ENCODE results near the gene TSSK3. TPM values are rescaled to one million over a fixed set of nuclear protein-coding genes. Genes with fewer than 3 reads are reported as not detected.
A peak's percentile ranks its signal among the peaks of the same experiment; 100 is the strongest.

Gene TSSK3
- total RNA-seq, 1 experiment from 2014 or later: 1.6 TPM

DNA sequence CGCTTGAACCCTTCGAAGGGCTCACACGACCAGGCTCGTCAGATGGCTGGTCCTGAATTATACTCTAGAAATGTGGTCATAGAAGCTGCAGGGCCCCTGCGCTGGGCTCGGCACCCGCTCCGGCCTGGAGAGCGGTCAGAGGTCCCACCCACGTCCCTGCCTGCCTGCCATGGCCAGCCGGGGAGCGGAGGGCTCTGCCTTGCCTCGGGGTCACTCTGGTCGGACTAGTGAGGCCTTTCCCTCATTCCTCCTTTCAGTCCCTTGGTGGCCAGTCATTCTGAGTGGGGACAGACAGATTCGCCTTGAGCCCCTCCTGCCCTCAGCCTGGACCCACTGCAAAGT, 25.8 kb upstream of the TSSK3 start:
- H3K4me1 Mint-ChIP-seq: peaks cover 43 to 54% of the 10 kb centered on the region in 2 experiments
- no peak overlapping the region for H2AFZ ChIP-seq (ENCODE audit: low read length)
- H3K27ac Mint-ChIP-seq: no peak overlapping the region; a peak in 1 of 7 replicates

More for the DNA sequence above, 25.8 kb upstream of the TSSK3 start:
- no peak overlapping the region for H4K8ac ChIP-seq (replicated peaks; ENCODE audit: insufficient read length, low read depth, low read length)
- H4K91ac ChIP-seq (ENCODE audit: insufficient read length, low read depth, low read length): no peak overlapping the region
- H4K5ac ChIP-seq (ENCODE audit: insufficient read length, low read depth, low read length): no peak overlapping the region
- Mint-ChIP-seq H3K27me3 (ENCODE audit: low read depth) (peaks cover 36% of the 10 kb centered on the region), H3K36me3 (ENCODE audit: insufficient read depth in 1 of 3, low read depth in 3 of 3) (peaks cover 19 to 36% (median 33%) of the 10 kb centered on the region in 3 experiments), H3K9me3 (no peaks in the 10 kb centered on the region; a peak in 1 of 5 replicates), H3K4me3 (peak overlapping the region; percentile 57 to 76)
- no peak overlapping the region for H2AK5ac ChIP-seq (ENCODE audit: insufficient read length, low read length)
- no peaks in the 10 kb centered on the region for H3K79me1 ChIP-seq (ENCODE audit: insufficient read depth, low read depth, low read length, poor library complexity, severe bottlenecking)
- no peaks in the 10 kb centered on the region for H4K20me1 ChIP-seq (ENCODE audit: control insufficient read depth, insufficient read depth, insufficient read length)
- no peak overlapping the region for H2BK15ac ChIP-seq (ENCODE audit: low read depth, low read length)
- no peak overlapping the region for H2BK5ac ChIP-seq (ENCODE audit: insufficient read length, low read length)
- H3K27me3 ChIP-seq (ENCODE audit: insufficient read depth, low read length): peaks cover 2% of the 10 kb centered on the region; the same call in 1 of the 2 replicates
- H3T11ph ChIP-seq (ENCODE audit: low read length): no peak overlapping the region
- H3K4me2 ChIP-seq (ENCODE audit: insufficient read depth, insufficient read length, low read length): peak overlapping the region; percentile 36
- no peak overlapping the region for H2BK12ac ChIP-seq (ENCODE audit: insufficient read length, low read depth, low read length)
- peaks cover 6% of the 10 kb centered on the region; the same call in 1 of the 2 replicates for H3K79me2 ChIP-seq (ENCODE audit: insufficient read depth, low read length)
- H2BK120ac ChIP-seq (ENCODE audit: low read depth, low read length, poor library complexity, severe bottlenecking): no peak overlapping the region
- no peak for DNase-seq
- H2BK20ac ChIP-seq (ENCODE audit: low read depth, low read length, poor library complexity, severe bottlenecking): no peak overlapping the region
- H3K4me1 ChIP-seq (ENCODE audit: insufficient read depth, low read length): peaks cover 3% of the 10 kb centered on the region; the same call in 1 of the 2 replicates
- no peak overlapping the region for H3K9ac ChIP-seq (ENCODE audit: extremely low read depth, insufficient read length, low read length)
- no peaks in the 10 kb centered on the region for H3K9me3 ChIP-seq (ENCODE audit: control insufficient read depth, low read depth, low read length)
- H3K27ac ChIP-seq (ENCODE audit: insufficient read length, low read depth, low read length): no peak overlapping the region
- H3K18ac ChIP-seq (ENCODE audit: insufficient read length, low read depth, low read length): no peak overlapping the region
- no CpG with 5 or more reads among the region's 15 CpGs for WGBS (ENCODE audit: extremely low coverage, insufficient read length, low lambda C conversion rate)
- H3K14ac ChIP-seq (ENCODE audit: insufficient read depth, low read length): no peak overlapping the region; the same call in 1 of the 2 replicates
- H3K4ac ChIP-seq (ENCODE audit: low read depth, low read length): no peak overlapping the region
- no peak overlapping the region for H3K23ac ChIP-seq (ENCODE audit: insufficient read length, low read depth, low read length)
- TF ChIP-seq, protein P1, sequence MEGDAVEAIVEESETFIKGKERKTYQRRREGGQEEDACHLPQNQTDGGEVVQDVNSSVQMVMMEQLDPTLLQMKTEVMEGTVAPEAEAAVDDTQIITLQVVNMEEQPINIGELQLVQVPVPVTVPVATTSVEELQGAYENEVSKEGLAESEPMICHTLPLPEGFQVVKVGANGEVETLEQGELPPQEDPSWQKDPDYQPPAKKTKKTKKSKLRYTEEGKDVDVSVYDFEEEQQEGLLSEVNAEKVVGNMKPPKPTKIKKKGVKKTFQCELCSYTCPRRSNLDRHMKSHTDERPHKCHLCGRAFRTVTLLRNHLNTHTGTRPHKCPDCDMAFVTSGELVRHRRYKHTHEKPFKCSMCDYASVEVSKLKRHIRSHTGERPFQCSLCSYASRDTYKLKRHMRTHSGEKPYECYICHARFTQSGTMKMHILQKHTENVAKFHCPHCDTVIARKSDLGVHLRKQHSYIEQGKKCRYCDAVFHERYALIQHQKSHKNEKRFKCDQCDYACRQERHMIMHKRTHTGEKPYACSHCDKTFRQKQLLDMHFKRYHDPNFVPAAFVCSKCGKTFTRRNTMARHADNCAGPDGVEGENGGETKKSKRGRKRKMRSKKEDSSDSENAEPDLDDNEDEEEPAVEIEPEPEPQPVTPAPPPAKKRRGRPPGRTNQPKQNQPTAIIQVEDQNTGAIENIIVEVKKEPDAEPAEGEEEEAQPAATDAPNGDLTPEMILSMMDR (conservative IDR thresholded peaks at IDR 0.05): no peak
- no peak overlapping the region for H3K56ac ChIP-seq (ENCODE audit: insufficient read length, low read depth, low read length)
- H3K23me2 ChIP-seq (ENCODE audit: insufficient read length, low read depth, low read length, poor library complexity, severe bottlenecking): peaks cover 11% of the 10 kb centered on the region

All from H9 (cell line).